ENCODE measurements around the gene RIT2. TPM values are rescaled to one million over a fixed set of nuclear protein-coding genes. Genes with fewer than 3 reads are reported as not detected.
A peak's percentile ranks its signal among the peaks of the same experiment; 100 is the strongest.

RIT2 gene
- total RNA-seq, 1 donor from 2014 or later: not detected

DNA sequence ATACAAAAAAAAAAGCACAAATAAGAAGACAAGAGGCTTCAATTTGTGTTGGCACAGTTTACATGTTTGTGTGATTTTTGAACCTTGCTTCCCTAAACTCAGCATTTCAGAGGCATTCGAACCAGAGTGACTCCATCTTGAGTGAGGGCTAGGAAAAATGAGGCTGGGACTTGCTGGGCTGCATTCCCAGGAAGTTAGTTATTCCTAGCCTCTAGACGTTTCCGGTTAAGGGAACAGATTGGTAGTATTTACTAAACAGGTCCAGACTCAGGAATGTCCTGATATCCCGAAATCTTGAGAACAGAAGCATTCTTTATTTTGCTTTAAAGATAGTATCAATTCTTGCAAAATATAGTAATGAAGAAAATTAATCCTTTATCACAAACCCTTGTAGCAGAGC, 46.7 kb downstream of the RIT2 start:
- no peak overlapping the region for H3K4me3 ChIP-seq (ENCODE audit: low read depth, low read length)
- H3K27me3 ChIP-seq (ENCODE audit: control insufficient read depth, insufficient read depth, low read length): no peaks in the 10 kb centered on the region
- no peak for DNase-seq (ENCODE audit: low read depth)
- TF ChIP-seq, protein P1, sequence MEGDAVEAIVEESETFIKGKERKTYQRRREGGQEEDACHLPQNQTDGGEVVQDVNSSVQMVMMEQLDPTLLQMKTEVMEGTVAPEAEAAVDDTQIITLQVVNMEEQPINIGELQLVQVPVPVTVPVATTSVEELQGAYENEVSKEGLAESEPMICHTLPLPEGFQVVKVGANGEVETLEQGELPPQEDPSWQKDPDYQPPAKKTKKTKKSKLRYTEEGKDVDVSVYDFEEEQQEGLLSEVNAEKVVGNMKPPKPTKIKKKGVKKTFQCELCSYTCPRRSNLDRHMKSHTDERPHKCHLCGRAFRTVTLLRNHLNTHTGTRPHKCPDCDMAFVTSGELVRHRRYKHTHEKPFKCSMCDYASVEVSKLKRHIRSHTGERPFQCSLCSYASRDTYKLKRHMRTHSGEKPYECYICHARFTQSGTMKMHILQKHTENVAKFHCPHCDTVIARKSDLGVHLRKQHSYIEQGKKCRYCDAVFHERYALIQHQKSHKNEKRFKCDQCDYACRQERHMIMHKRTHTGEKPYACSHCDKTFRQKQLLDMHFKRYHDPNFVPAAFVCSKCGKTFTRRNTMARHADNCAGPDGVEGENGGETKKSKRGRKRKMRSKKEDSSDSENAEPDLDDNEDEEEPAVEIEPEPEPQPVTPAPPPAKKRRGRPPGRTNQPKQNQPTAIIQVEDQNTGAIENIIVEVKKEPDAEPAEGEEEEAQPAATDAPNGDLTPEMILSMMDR (IDR thresholded peaks at IDR 0.05; ENCODE audit: insufficient read depth, low read length, poor library complexity, severe bottlenecking): no peak
- no peaks in the 10 kb centered on the region for H3K36me3 ChIP-seq (ENCODE audit: control insufficient read depth, insufficient read depth, low read length)

DNA sequence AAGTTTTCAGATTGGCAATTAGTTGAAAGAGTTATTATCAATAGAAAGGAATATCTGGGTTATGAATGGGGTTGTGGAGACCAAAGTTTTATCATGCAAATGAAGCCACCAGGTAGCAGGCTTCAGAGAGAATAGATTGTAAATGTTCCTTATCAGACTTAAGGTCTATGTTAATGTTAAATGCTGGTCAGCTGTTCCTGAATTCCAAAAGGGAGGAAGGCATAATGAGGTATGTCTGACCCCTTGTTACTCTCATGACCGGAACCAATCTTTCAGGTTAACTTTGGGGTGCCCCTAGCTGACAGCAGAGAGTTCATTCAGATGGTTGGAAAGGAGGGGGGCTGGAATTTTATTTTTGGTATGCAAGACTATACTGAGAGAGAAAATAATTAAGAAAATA, 47.9 kb downstream of the RIT2 start:
- TF ChIP-seq, protein P1 (IDR thresholded peaks at IDR 0.05; ENCODE audit: insufficient read depth, low read length, poor library complexity, severe bottlenecking): no peak
- no peaks in the 10 kb centered on the region for H3K27me3 ChIP-seq (ENCODE audit: control insufficient read depth, insufficient read depth, low read length)
- no peak overlapping the region for H3K4me3 ChIP-seq (ENCODE audit: low read depth, low read length)
- DNase-seq (ENCODE audit: low read depth): no peak
- no peaks in the 10 kb centered on the region for H3K36me3 ChIP-seq (ENCODE audit: control insufficient read depth, insufficient read depth, low read length)

DNA sequence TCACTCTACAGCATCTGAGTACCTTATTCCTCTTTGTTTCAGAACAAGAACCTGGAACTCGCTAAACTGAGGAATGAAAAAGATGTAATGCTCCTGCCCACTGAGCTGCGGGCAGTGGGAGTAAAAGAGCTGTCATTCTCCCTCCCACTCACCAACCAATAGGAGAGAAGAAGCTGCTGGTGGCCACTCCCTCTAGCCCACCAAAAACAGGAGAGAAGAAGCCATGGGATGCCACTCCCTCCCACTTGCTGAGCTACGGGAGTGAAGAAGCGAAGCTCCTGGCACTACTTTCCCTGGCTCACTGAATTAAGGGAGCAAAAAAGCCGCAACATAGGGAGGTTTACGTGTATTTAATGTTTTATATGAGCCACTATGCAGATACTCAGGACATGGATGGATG, 53.7 kb downstream of the RIT2 start:
- Histone ChIP-seq H3K27me3 (ENCODE audit: control insufficient read depth, insufficient read depth, low read length) (no peaks in the 10 kb centered on the region), H3K4me3 (ENCODE audit: low read depth, low read length) (no peak overlapping the region), H3K36me3 (ENCODE audit: control insufficient read depth, insufficient read depth, low read length) (no peaks in the 10 kb centered on the region)
- TF ChIP-seq, protein P1 (IDR thresholded peaks at IDR 0.05; ENCODE audit: insufficient read depth, low read length, poor library complexity, severe bottlenecking): no peak
- no peak for DNase-seq (ENCODE audit: low read depth)

DNA sequence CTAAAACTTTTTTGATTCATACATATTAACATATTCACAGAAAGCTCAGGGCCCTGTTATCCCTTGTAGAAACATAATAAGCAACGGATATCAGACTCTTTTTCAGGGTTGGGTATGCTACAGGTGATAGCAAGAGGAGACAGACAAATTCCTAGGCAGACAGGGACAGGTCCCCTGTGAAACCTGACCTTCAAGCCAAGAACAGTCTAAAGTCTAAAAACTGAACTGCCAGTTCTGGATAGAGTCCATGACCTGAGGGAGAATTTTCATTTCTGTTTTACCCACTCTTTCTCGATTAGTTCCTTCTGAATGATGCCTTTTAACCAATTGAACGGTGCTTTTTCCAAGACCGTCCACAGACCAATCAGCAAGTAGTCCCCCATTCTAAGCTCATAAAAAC, 54.2 kb downstream of the RIT2 start:
- TF ChIP-seq, protein P1 (IDR thresholded peaks at IDR 0.05; ENCODE audit: insufficient read depth, low read length, poor library complexity, severe bottlenecking): no peak

DNA sequence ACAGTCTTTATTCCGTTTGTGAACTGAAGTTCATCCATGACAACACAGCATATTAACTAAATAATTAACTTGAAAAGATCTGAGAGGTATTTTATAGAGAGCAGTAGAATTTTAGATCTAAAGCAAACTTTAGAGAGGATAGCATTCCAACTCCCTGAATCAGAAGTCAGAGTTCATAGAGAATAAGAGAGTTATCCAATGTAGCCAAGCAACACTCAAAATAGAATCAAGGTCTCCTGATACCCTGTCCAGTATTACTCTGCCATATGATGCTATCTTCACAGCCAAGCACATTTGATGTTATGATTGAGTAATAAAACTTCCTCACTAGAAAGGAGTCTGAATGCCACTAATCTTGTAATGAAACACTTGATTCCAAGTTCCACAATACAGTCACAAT, 55.5 kb downstream of the RIT2 start:
- DNase-seq (ENCODE audit: low read depth): peak; percentile 12
- TF ChIP-seq, protein P1 (IDR thresholded peaks at IDR 0.05; ENCODE audit: insufficient read depth, low read length, poor library complexity, severe bottlenecking): no peak

More for the DNA sequence above, 54.2 kb downstream of the RIT2 start:
- H3K36me3 ChIP-seq (ENCODE audit: control insufficient read depth, insufficient read depth, low read length): no peaks in the 10 kb centered on the region
- no peak for DNase-seq (ENCODE audit: low read depth)
- H3K27me3 ChIP-seq (ENCODE audit: control insufficient read depth, insufficient read depth, low read length): no peaks in the 10 kb centered on the region
- H3K4me3 ChIP-seq (ENCODE audit: low read depth, low read length): no peak overlapping the region

DNA sequence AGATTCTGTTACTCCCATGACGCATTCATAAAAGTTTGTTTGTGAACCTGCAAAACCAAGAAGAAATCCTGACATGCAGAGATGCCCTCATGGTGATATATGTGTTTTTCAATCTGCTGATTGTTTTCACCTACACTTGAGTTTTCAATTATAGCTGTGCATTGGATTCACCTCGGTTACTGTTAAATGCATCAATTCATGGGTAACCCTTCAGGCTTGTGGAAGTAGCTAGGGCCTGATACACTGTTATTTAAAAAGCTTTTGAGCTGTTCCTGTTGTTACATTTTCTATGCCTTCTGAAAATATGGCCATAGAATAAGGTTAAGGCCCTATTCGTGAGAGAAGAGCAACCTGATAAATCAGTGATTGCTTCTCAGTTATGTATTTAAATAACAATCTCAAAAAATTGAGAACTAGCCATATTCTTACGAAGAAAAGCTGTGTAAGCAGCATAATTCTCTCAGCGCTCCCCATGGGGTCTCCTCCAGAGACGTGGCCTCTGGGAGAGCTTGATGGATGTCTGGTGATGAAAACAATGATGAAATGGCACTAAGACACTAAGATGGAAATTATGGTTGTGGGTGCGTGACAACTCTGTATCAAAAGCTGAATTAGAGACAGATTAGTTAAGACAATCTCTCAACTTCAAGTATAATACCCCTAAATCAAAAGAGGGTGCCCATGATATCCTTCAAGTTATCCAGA, 60.5 kb downstream of the RIT2 start:
- Histone ChIP-seq H3K4me3 (ENCODE audit: low read depth, low read length) (no peak overlapping the region), H3K36me3 (ENCODE audit: control insufficient read depth, insufficient read depth, low read length) (no peaks in the 10 kb centered on the region), H3K27me3 (ENCODE audit: control insufficient read depth, insufficient read depth, low read length) (no peaks in the 10 kb centered on the region)
- no peak for DNase-seq (ENCODE audit: low read depth)
- TF ChIP-seq, protein P1 (IDR thresholded peaks at IDR 0.05; ENCODE audit: insufficient read depth, low read length, poor library complexity, severe bottlenecking): no peak

More for the DNA sequence above, 55.5 kb downstream of the RIT2 start:
- no peaks in the 10 kb centered on the region for H3K27me3 ChIP-seq (ENCODE audit: control insufficient read depth, insufficient read depth, low read length)
- no peaks in the 10 kb centered on the region for H3K36me3 ChIP-seq (ENCODE audit: control insufficient read depth, insufficient read depth, low read length)
- H3K4me3 ChIP-seq (ENCODE audit: low read depth, low read length): no peak overlapping the region
